HG03521 (cell line): ENCODE results near the gene ABLIM1.

Source experiments
- ATAC-seq: cut with Tn5 transposase; IDR thresholded peaks from one replicate; pipeline ENCODE4 v1.9.1; 2021; ENCODE audit warnings: mild to moderate bottlenecking, moderate library complexity; ENCODE audit not compliant: unreplicated experiment

Gene ABLIM1

GRCh38 chr10:114550756-114551635 lies 107.1 kb downstream of the ABLIM1 start:
- ATAC-seq, result no peak

DNA sequence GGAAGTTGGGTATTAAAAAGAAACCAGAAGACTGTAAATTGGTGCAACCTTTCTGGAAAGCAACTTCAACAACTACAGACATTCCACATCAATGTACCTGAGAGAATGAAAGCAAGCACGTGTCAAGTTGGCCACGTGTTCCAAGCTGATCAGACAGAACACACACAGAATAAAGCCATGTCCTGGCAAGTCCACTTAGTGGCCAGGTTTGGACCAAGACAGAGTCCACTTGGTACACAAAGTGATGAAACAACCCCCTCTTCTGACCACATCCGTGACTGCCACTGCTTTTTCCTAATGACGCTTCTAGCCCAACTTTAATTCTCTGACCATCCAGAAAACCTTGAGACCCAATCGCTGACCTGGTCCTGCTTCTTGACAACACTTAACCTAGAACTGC lies 109.4 kb downstream of the ABLIM1 start:
- ATAC-seq, result no peak

DNA sequence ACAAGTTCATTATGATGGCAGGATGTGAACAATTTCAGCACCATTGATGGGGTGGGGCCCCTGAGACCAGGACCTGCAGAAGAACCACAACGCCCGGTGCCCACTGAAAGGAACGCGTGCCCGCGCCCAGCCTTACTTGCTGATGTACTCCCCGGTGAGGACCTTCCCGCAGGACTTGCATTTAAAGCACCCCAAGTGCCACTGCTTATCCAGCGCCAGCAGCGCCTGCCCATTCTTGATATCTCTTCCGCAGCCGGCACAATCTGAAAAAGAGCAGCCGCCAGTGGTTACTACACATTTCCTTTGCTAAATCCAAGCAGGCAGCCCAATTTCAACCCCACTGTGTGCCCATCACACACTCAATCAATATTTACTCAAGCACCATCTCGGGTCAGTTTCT lies 110.6 kb downstream of the ABLIM1 start:
- ATAC-seq, result no peak

DNA sequence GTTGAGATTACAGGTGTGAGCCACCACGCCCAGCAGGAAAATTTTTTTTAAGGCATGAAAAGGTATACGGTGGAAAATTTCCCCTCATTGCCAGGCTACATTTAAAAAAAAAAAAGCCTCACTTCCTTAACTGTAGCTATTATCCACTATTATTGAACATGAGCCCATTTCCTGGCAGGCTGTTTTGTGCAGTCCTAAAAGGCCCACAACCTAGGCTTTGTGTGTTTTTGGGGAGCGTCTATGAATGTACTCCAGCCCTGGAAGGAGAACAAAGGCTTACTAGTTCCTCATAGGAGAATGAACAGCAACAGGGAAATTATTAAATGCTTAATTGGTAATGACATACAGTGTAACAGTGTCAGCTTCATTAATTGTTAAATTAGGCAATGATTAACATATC lies 111.0 kb downstream of the ABLIM1 start:
- ATAC-seq, result no peak

GRCh38 chr10:114545819-114546218 lies 112.3 kb downstream of the ABLIM1 start:
- ATAC-seq, result no peak

GRCh38 chr10:114545071-114545470 lies 113.0 kb downstream of the ABLIM1 start:
- no peak for ATAC-seq

GRCh38 chr10:114544045-114544659 lies 113.9 kb downstream of the ABLIM1 start:
- peak; percentile 88 for ATAC-seq

DNA sequence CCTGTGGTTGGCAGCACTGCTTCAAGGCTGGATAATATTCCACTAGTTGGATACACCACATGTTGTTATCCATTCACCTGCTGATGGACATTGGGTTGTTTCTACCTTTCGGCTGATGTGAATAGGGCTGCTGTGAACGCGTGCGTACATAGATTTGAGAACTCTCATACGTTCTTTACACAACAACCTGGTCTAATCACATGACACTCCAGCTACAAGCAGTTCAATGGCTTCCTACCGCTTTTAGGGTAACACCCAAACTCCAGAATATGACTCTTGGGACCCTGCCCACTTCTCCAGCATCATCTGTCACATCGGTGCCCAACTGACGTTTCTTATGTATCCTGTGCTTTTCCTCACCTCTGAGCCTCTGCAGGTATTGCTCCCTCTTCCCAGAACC lies 114.6 kb downstream of the ABLIM1 start:
- ATAC-seq, result no peak

DNA sequence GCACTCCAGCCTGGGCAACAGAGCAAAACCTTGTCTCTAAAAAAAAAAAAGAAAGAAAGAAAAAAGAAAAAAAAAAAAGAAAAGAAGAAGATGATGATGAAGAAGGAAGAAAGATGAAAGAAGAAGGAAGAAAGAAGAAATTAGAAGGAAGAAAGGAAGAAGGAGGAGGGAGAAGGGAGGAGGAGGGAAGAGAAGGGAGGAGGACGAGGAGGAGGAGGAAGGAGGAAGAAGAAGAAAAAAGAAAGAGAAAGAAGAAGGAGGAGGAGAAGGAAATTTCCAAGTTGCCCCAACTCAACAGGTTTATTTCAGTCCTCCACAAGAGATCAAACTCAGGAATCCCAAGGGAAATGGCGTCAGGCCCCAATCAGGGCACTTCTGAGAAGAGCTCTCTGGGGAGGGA lies 115.7 kb downstream of the ABLIM1 start:
- no peak for ATAC-seq

DNA sequence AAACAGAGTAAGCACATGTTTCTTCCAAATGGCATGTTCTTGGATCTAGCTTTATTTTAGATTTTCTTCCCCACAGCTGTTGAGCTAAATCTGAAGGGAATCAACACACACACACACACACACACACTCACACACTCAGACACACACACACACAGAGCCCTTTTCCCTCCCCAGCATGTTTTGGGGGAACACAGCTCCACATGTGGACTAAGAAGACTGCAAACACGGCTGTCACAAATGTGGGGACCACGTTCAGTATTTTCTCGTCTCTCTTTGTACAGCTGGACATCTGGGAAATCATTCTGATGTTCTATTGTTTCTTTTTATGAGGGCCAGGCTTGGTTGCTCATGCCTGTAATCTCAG lies 116.3 kb downstream of the ABLIM1 start:
- no peak for ATAC-seq

GRCh38 chr10:114541081-114541796 lies 116.8 kb downstream of the ABLIM1 start:
- peak; percentile 38 for ATAC-seq

DNA sequence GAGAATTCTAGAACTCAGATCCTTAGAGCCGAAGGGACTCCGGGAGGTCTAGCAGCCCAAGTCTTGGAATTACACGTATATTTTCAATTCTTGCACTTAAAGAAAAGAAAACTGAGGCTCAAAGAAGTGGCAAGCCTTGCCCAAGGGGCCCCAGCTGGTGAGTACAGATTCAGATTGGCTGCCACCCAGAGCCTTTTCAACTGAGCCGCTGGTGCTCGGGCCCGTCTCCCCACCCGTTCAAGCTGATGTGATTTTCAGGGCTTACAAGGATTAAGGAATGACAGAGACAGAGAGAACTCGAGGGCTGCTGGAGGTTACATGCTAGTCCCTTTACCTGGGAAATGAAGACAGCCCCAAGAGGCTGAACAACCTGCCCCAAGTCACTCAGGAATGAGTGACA lies 117.8 kb downstream of the ABLIM1 start:
- no peak for ATAC-seq

- ATAC-seq, result no peak
These were observed 118.5 kb downstream of the ABLIM1 start for GRCh38 chr10:114539623-114540022.

GRCh38 chr10:114538181-114538906 lies 119.7 kb downstream of the ABLIM1 start:
- ATAC-seq, result no peak

- no peak for ATAC-seq
These were observed 120.3 kb downstream of the ABLIM1 start for GRCh38 chr10:114537736-114538135.

GRCh38 chr10:114534571-114534981 lies 123.5 kb downstream of the ABLIM1 start:
- no peak for ATAC-seq

DNA sequence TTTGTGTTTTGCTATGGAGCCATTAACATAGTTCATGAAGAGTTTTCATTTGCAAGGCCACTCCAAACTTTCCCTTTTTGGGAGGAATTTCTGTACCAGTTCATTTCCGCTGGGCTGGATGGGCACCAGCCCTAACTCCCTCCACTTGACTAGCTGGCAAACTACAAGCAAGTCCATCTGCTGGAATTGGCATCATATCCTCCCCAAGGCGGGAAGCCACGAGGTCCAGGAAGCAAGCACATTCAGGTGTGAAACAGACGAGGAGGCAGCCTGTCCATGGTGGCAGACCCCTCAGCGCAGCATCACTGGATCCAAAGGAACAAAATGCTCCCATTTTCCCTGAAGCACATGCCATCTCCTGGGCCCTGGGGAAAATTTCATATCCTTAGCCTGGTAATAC lies 125.8 kb downstream of the ABLIM1 start:
- no peak for ATAC-seq

GRCh38 chr10:114526504-114527238 lies 131.4 kb downstream of the ABLIM1 start:
- ATAC-seq, result peak; percentile 98

- peak; percentile 19 for ATAC-seq
These were observed 132.0 kb downstream of the ABLIM1 start for GRCh38 chr10:114526126-114526503.

DNA sequence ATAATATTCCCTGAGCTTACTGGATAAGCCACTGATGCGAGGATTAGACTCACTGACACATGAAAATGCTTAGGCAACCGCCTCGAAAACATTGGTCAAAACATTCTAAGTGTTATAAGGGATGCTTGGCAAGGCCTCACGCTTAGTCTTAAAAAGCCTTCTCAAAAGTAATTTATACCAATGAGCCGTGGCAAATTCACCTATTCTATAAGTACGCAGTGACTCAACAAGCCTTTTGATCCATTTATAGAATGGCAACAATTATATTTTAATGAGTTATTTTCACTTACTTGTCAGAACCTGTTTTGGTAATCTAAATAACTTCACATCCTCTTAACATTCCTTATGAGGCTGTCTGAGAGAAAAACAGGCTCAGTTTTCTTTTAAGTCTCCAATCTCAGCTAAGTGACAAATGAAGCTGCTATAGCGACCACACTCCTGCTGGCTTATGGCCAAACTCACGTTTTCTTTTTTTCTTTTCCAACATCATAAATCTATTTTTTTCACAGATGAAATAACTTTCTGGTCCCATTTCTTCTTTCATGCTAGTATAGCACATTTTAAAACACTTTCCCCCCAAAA lies 132.6 kb downstream of the ABLIM1 start:
- ATAC-seq, result no peak
